ENCODE results near the gene KCTD18.

The KCTD18 gene

DNA sequence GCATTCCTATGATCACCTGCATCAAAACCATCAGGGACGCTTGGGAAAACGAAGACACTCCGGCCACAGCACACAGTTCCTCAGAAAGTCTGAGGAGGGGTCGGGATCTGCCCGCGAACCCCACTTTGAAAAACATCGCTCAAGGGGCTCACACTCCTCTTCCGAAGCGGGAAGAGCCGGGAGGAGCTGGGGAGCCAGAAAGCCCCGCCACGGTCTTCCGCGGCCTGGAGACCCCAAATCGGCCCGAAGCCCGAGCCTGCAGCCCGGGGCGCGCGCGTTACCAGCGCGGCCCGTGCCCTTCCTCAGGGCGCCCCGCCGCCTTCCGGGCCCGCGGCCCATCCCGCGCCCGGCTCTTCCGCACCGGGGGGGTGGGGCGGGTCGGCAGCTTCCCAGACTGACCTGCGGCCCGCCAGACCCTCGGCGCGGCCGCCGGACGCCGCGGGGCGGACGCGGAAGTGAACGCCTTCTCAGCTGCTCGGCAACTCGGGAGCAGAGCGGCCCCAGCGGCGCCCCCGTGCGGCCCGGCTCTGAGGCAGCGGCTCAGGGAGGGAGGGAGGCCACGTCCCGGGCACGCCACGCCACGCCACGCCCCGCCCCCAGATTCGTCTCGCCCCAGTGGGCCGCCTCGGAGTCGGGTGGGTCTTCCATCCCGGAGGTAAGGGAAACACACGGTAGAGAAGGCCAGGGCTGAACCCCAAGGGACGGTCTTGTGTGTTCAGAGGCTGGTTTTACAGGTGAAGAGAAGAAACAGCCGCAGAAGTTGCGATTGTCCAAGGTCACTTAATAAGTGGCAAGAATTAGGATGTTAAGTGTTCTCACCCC is at the start of gene KCTD18:
Gene KCTD18, minus strand, starts transcription at position 457 of the 822 bp plus-strand sequence. CDS start 3,052 bp downstream, outside the sequence.
- DNase-seq = peak; percentile 44

DNA sequence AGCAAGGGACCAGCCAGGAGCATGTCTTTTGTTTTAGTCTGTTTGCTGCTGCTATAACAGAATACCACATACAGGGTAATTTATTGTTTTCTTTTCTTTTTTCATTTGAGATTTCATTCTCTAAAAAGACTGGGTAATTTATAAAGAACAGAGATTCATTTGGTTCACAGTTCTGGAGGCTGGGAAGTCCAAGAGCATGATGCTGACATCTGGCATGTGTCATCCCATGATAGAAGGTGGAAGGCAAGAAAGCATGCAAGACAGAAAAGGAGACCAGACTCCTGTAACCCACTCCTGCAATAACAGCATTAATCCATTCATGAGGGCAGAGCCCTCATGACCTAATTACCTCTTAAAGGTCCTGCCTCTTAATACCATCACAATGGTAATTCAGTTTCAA is 30.9 kb upstream of the KCTD18 start:
- no peak for DNase-seq

DNA sequence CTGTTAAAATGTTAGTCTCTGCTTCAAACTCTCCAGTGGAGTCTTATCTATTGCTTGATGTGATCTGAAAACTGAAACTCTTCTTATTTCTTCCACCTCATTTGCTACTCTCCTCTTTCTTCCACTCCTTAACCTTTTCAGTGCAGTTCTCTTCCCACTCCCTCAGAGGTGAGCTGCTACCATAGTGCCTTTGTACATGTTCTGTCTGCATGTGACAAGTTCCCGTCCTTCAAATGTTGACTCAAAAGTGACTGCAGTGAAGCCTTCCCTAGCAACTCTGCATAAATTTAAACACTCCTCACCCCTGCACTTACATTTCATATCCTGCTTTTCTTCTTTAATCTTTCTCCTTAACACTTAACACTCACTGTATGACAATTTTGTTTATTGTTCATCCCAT is 28.3 kb upstream of the KCTD18 start:
- DNase-seq = no peak

DNA sequence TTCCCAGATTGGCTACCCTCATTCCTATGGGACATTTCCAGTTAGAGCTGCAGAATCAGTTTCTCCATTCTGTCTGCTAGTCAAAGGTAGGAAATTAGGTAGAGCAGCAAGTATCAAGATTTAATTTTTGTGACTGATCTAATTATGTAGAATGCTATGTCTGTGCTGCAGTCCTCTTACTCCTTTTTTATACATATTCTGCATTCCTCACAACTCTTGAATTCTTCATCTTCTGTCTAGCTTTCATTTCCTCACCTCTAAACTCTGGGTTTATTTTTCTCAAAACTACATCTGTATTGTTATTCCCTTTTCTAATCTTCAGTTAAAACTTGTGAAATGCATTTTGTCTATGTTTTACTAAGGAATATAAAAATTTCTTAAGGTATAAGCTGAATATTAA is 24.7 kb upstream of the KCTD18 start:
- DNase-seq = no peak

DNA sequence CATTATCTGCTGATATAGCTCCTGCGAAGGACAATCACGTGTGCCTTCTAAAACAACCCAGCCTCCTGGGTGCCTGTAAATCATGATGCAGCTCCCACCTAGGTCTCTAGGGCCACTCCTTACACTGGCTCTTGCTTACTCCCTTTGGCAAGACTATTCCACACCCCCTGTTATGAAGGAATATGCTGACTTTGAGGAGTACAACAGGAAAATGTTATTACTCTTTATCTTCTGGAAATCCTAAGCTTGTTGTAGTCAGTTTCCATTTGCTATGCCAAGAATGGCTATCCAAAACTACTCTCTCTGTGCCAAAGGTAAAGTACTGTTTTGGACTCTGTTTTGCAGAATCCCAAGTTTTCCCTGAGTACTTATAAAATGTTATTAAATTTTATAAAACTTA is 23.9 kb upstream of the KCTD18 start:
- DNase-seq = no peak

DNA sequence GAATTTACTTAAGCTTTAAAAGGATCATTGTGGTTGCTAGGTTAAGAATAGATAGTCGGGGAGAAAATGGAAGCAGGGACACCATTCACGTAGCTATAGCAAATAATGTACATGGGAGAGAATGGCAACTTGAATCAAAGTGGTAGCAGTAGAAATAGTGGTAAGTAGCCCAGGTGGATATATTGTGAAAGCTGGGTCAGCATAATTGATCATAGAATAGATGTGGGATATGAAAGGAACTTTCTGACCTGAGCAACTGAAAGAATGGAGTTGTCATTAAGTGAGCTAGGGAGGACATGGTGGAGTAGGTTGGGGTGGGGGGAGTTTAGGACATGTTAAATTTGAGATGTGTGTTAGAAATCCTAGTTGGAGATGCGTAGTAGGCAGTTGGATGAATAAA is 18.4 kb upstream of the KCTD18 start:
- DNase-seq = no peak

DNA sequence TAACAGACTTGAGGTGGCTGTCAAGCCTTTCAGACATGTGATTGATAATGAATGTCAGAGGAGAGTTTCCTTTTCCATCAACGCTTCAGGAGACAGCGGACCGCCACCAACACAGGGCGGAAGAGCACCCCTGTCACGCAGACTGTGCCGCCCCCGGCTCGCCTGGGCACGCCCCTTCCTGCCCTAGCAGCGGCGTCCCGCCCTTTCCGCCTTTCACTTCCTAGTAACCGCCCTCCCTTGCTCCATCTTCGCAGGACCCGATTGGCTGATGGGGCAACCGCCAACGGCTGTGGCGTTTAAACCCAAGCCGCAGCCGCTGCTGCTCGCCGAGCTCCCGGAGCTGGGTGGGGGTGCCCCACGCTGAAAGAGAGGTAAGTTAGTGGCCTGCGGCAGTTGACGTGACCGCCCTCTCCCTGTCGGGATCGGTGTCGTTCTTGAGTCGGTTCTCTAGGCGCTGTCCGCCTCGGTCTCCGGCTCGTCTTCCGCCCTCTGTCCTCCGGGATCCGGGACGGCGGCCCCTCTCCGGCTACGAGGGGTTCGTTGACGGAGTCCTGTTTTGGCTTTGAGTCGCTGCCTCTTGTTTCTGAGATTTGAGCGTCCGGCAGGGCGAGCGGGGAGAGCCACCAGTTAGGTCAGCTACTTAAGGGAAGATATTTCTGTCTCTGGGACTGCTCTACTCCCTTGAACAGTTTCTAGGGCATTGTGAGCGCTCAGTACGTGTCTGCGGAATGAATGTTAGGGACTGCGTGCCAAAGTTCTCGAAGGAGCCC is 16.2 kb upstream of the KCTD18 start, which contains the start of gene SGO2:
Gene SGO2, plus strand, starts transcription at position 326 of the 770 bp plus-strand sequence. CDS start 6,769 bp downstream, outside the sequence.
- peak; percentile 81 for DNase-seq

DNA sequence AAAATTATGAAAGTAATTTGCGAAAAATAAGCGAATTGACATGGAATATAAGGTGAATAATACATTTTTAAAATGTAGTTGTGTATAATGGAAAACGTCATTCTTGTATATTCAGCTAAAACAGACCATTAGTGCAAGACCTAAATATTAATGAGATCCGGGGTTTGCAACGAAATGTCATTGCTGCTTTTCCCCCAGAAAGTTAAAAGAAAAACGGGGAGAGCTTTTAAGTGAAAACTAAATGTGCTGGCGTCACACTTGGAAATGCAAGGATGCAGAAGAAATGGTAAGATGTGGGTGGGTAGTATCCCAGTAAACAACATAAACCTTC is 15.6 kb upstream of the KCTD18 start:
- DNase-seq = no peak

DNA sequence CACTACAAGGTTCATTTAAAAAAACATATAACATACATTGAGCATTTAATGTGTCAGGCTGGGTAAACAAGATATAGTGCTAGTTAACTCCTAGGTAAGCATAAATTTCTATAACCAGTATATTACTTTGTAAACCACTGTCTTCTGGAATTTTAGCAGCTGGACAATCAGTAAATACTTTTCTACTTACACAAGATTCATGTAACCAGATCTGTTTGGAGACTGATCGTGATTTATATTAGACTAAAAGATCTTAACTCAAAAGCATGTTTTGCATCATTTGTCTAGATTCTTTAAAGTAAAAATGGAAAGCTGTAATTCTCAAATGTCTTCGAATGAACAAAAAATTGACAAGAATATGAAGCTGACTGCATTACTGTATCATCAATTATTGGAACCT is 15.2 kb upstream of the KCTD18 start:
- no peak for DNase-seq

DNA sequence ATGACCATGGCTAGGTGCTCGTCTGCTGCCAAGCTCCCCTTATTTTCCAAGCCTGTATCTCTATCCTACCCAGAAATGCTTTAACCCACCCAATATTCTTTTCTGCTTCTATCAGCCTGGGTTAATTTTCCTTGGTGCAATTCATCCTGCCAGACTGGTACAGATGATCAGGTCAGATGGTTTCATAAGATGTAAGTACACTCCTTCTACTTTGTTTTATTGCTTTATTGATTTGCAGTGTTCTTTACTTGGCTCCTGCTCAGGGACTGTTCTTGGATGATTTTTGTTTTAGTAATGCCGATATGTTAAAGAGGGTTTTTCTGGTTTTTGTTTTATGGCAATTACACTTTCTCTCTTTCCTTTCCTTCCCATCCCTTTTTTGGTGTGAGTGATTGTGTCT is 13.7 kb upstream of the KCTD18 start:
- no peak for DNase-seq

DNA sequence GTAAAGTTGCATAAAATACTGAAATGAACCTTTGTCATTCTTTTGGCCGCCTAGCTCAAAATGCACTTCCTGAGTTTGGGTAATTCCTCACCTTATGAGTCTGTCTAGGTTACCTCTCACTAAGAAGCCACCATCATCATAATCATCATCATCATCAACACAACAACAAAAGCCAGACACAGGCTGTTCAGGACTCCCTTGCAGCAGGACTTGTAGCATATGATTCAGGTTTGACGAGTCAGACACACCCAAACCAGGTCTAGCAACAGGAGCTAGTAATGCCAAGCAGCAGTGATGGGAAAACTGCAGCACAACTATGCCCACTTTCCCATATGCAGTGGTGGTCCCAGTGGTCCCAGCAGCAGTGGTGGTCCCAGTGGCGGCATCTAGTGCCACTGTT is 13.3 kb upstream of the KCTD18 start:
- no peak for DNase-seq

DNA sequence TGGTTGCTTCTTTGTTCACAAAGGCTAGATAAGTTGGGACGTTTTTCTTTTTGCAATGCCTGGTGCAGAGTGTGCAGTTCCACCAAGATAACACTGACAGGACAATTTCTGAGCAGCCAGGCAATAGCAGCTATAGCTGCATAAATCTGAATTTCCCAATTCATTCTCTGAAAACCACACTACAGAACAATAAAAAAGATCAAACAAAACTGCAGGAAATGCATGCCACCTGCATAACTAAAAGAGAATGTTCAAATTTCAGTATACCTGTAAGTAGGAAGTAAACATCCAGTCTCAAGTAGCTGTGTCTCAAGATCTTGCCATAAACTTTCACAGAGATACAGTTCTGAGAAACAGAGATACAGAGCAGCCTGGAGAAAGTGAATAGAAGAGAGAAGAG is 5.3 kb upstream of the KCTD18 start:
- DNase-seq = no peak

DNA sequence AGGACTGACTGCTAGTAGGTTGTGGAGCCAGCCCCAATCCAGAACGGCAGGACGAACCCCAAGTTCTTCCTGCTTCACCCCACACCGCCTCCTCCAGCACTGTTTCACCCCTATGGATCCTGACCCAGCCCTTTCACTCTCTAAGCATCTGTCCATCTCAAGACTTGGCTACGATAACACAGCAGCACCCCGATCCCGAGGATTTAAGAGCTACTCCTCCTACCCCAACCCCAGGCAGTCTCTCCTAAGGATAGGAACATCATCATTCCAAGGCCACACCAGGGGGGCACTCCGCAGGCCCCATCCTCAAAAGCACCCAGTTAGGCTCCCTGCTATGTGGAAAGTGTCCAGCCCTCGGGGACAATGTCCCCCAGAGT is 645 bp downstream of the KCTD18 start:
- no peak for DNase-seq

DNA sequence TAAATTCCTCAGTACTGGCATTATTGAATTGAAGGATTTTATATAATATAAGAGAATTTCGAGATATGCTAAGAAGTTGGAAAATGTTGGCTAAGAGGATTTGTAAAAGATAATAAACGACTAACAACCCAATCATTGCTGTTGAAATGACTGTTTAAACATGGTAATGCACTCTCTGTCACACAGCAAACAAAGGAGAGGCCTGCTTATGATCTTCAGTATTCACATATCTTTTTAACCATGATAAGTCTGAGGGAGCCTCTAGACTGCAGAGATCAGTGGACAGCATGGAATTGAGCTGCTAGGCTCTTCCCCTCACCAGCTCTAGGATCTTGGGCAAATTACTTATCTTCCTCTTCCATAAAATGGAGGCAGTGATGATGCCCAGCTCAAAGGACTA is 2.7 kb downstream of the KCTD18 start:
- DNase-seq = no peak

DNA sequence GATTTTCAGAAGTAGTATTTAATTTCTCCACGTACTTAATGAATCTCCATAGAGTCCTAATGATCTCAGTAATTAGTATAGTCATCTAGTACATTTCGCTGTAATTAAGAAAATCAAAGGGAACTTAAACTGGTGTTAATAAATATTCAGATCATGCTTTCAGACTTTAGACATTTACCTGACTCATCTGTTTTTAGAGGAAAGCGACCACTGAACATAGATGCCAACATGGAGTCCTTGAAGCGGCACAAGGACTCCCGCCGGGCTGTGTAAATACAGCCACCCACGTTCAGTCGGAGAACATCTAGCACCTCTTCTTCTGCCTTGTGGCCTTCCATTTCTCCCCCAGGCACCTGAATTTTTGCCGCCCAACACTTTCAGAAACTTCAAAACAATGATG is 3.2 kb downstream of the KCTD18 start:
- no peak for DNase-seq

DNA sequence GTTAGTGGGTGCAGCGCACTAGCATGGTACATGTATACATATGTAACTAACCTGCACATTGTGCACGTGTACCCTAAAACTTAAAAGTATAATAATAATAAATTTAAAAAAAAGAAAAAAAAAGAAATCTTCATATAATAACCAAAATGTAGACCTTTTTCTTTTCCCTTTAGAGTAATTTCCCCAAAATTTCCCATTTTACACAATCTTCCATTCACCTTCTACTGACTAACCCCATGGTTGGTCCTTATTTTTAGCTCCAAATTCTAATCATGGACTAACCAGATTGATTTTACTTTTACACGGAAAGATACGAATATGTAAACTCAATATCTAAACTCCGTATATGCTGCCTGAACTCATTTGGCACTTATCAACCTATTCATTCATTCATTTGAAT is 7.7 kb downstream of the KCTD18 start:
- no peak for DNase-seq

DNA sequence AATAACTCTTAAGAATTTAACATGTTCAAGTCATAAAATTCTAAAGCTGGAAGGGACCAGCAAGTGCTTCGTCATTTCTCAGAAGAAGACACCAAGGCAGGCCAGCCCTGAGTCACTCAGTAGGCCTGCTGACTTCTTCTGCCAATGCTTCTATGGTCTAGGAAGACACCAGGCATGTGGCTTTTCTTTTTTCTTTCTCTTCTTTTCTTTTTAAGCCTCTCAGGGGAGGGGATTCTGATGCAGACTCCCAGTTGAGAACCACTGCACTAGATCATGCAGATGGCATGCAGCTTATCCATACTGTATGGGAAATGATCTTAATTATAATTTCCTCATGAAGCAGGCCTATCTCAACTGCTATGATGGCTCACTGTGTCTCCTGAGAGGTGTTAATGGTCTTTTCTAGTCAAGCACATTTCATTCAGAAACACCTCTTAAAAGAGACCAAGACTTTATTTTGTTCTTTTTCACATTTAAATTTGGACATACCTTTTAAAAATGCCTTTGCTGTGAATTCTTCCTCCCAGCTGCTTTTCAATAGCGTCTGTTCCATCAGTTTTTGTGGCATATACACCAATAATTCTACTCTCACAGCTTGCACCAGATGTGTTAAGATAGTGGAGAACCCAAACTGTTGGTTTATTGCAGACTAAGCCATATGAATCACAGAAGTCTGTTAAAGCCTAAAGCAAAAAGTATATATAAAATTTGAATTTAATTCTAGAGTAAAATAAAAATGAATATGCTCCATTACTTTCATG is 11.3 kb downstream of the KCTD18 start:
- DNase-seq = no peak

DNA sequence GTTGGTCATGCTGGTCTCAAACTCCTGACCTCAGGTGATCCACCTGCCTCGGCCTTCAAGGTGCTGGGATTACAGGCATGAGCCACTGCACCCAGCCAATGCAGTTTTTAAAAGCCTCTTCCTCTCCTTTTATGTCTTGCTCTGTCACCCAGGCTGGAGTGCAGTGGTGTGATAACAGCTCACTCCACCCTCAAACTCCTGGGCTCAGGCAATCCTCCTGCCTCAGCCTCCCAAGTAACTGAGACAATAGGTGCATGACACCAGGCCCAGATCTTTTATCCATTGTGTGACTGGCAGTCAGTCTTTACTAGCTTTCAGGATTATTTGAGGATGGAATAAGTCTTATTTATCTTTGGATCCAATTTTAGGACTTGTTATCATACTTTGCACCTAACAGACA is 13.2 kb downstream of the KCTD18 start:
- no peak for DNase-seq

DNA sequence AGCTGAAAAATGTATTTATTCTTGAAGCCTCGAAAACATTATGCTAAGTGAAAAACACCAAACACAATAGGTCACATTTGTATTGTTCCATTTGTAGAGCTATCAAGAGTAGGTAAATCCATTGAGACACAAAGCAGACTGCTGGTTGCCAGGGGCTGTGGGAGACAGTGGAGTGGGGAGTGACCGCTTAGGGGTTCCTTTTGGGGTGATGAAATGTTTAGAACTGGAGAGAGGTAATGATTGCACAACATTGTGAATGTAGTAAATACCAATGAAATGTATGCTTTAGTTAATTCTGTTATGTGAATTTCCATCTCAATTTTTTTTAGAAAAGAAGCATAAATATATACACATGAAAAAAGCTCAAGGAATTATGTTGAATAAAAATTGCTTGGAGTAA is 15.8 kb downstream of the KCTD18 start:
- DNase-seq = no peak

DNA sequence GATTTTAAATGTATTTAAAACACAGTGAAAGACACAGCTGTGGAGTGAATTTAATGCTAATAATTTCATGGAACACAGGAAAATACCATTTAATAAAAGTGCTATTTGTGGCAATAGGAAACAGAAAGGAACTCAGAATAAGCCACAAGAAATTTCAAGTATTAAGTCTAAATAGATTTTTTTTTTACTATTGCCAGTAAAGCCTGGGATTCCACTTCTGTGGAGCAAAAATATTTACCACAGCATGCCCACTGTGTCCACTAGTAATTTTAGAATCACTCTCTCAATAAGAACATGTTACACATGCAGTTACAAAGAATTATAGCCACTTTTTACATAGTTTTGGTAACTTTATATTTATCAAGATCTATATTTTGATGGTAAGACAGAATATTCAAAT is 17.2 kb downstream of the KCTD18 start:
- no peak for DNase-seq

DNA sequence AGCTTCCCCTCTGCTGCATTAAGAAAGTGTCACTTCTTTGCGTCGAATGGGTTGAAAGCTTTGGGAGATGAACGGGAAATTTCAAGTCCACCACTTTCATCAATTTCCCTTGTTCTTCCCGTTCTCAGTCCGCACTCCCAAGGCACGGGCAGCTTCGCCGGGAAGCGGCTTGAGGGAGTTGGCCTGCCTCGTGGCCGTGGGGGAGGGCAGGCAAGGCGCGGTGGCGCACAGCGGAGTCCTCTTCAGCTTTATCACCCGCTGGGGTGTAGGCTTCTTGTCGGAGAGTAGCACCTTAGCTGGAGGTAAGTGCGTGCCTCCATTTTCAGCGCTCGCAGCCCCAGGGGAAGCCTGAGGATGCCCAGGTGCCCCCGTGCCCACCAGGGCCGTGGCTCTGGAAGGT is 19.9 kb downstream of the KCTD18 start:
- DNase-seq = no peak

DNA sequence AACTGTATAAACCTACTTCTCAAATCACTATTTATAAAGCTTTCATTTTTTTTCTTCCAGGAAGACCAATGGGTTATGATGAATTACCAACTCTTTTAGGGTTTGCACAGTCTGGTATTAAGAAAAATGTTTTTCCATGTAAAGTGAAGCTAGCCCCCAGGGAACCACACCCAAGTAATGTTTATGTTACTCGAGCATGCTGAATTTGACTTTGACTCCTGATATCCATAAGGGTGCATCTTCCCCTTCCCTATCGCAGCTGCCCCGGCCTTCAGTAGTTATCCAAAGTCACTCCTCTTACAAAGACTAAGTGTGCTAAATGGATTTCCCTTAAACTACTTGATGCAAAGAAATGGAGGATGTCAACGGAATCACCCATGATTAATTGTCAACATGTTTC is 21.7 kb downstream of the KCTD18 start:
- no peak for DNase-seq

DNA sequence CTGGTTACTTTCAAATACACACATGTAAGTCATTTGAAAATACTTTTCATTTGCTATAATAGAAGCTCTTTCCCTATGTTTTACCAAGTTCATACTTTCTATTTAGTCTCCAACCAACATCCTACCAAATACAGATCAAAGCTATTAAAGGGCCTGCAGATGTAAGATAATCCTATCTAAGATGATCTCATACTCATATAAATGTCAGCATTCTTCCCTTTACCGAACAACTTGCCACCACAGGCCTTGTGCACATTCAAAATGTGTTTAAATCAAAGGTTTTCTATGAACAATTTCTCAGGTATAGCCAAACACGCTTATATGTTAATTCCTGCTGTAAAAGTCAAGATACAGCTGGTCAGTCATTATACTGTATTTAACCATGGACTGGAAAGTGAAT is 23.3 kb downstream of the KCTD18 start:
- no peak for DNase-seq

DNA sequence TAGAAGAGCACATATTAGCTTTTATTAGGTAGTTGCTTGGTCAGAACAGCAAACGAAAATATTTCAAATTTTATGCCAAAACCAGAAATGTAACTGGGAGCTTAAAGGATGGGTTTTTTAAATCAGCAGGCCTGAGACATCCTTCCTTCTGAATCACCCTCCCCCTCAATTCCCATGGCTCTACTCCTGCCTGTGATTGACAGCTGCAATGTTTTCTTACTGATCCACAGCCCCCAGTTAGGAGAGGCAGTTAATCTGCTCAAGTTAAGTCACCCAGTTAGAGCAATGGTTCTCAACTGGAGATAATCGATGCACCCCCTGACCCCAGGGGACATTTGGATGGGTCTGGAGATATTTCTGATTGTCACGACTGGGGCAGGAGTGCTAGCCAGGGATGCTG is 24.9 kb downstream of the KCTD18 start:
- DNase-seq = no peak

Measured in NCI-H446 treated with DMSO at 0.1 percent for 48 hours (cell line).